Measurements from ENCODE around the gene LCOR.

Gene LCOR

DNA sequence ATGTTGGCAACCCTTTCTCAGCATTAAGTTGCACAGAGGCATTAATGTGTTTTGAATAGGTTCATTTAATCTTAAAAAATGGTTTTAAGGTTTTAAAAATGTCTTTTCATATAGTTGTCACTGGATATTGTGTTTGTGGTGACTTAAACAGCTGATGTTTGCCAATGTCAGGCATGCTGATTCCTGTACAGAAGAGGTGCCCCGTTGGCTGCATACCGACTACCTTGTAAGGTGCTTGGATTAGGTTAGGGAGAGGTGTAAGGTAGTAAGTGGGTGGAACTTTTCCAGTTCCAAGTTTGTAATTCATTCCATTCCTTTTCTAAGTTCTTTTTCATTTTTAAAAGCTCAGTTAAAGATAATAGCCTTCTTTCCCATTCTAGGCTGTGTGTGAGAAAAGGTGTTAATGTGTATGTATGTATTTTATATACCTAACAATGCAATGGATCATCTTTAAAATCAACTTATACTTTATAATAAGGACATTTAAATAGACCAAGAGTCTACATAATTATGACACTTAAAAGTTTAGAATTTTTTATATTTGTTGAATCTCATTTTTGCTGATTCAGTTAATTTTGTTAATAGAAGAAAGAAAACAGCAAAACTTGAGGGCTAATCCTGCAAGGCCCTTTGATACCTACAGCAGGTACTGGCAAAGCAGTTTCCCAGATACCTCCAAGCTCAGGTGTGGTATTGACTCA is 155.2 kb downstream of the LCOR start:
- Histone ChIP-seq H3K27ac (ENCODE audit: low read length) (no peak overlapping the region), H3K36me3 (ENCODE audit: control insufficient read depth in 2 of 2, insufficient read depth in 2 of 2, low read length in 2 of 2) (peaks cover 0 to 2% of the 10 kb centered on the region in 2 donors), H3K9me3 (ENCODE audit: control insufficient read depth in 2 of 2, low read length in 2 of 2) (no peaks in the 10 kb centered on the region), H3K4me1 (ENCODE audit: control insufficient read depth, insufficient read depth, low read length) (peaks cover 19% of the 10 kb centered on the region), H3K4me3 (ENCODE audit: low read length in 2 of 2) (no peak overlapping the region), H3K27me3 (ENCODE audit: control insufficient read depth in 1 of 2, insufficient read depth in 2 of 2, low read length in 2 of 2) (no peaks in the 10 kb centered on the region), H3K9ac (ENCODE audit: low read length in 2 of 2) (no peak overlapping the region)

DNA sequence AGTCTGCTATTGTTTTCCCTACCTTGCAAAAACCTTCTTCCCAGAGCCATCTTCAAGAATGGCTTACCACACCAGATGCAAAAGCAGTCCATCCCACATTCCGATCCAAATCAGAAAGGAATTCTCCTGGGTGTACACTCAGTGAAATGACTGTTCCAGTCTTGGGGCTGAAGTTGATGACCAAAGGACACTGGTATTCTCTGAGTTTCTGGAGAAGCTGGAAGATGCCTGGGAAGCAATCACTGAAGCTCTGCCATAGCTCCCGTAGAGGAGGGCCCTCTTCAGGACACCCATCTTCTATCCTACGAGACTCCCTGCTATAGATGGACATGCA is 155.7 kb downstream of the LCOR start:
- H3K9ac ChIP-seq (ENCODE audit: low read length in 2 of 2) = no peak overlapping the region
- H3K4me1 ChIP-seq (ENCODE audit: control insufficient read depth, insufficient read depth, low read length) = peaks cover 19% of the 10 kb centered on the region
- H3K36me3 ChIP-seq (ENCODE audit: control insufficient read depth in 2 of 2, insufficient read depth in 2 of 2, low read length in 2 of 2) = peaks cover 0 to 2% of the 10 kb centered on the region in 2 donors
- H3K27me3 ChIP-seq (ENCODE audit: control insufficient read depth in 1 of 2, insufficient read depth in 2 of 2, low read length in 2 of 2) = no peaks in the 10 kb centered on the region
- no peaks in the 10 kb centered on the region for H3K9me3 ChIP-seq (ENCODE audit: control insufficient read depth in 2 of 2, low read length in 2 of 2)
- H3K4me3 ChIP-seq (ENCODE audit: low read length in 2 of 2) = no peak overlapping the region
- no peak overlapping the region for H3K27ac ChIP-seq (ENCODE audit: low read length)

DNA sequence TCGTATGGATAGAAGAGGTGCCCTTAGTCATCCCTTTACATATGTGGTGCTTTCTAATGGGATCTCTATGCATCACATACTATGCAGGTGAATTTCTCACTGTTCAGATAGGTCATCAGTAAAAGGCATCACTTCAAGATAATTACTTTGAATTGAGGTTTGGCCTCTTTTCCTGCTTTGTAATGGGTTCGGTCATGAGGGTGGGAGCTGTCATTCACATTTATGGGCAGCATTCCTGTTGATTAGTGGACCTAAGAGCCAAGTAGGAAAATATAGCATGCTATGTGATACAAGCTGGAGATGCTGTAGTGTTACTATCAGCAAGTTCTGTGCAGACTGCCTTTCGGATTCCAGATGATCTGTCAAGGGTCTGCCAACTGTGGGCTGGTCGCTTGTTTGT is 156.3 kb downstream of the LCOR start:
- peak overlapping the region; percentile 50 for H3K27ac ChIP-seq (ENCODE audit: low read length)
- no peaks in the 10 kb centered on the region for H3K27me3 ChIP-seq (ENCODE audit: control insufficient read depth in 1 of 2, insufficient read depth in 2 of 2, low read length in 2 of 2)
- peaks cover 0 to 2% of the 10 kb centered on the region in 2 donors for H3K36me3 ChIP-seq (ENCODE audit: control insufficient read depth in 2 of 2, insufficient read depth in 2 of 2, low read length in 2 of 2)
- no peaks in the 10 kb centered on the region for H3K9me3 ChIP-seq (ENCODE audit: control insufficient read depth in 2 of 2, low read length in 2 of 2)
- H3K4me3 ChIP-seq (ENCODE audit: low read length in 2 of 2) = no peak overlapping the region
- H3K9ac ChIP-seq (ENCODE audit: low read length in 2 of 2) = no peak overlapping the region
- peaks cover 19% of the 10 kb centered on the region for H3K4me1 ChIP-seq (ENCODE audit: control insufficient read depth, insufficient read depth, low read length)

DNA sequence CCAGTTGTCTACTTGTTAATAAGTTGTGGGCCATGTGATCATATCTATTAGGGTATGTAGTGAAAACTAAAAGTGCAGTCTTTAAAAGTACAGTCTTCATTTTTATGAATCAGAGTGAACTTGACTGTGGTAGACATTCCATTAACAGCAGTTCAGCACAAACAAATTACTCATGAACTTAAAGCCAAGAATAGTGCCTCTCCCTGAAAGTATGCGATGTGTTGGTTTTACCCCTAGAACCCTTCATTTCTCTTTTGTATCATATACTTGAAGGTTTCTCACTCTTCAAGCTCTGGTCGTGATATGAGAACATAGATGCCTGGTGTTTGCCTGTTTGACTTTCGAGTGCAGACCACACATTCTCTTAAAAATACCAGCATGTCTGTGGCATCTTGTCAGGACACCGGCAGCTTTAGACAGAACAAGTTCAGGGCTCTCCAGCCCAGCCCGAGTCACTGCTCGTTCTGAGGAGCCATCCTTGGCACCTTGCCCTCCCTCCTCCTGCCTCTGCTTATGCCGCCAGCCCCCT is 159.3 kb downstream of the LCOR start:
- Histone ChIP-seq H3K9ac (ENCODE audit: low read length in 2 of 2) (no peak overlapping the region), H3K27ac (ENCODE audit: low read length) (no peak overlapping the region), H3K4me3 (ENCODE audit: low read length in 2 of 2) (no peak overlapping the region), H3K27me3 (ENCODE audit: control insufficient read depth in 1 of 2, insufficient read depth in 2 of 2, low read length in 2 of 2) (no peaks in the 10 kb centered on the region), H3K4me1 (ENCODE audit: control insufficient read depth, insufficient read depth, low read length) (peaks cover 25% of the 10 kb centered on the region), H3K9me3 (ENCODE audit: control insufficient read depth in 2 of 2, low read length in 2 of 2) (no peaks in the 10 kb centered on the region), H3K36me3 (ENCODE audit: control insufficient read depth in 2 of 2, insufficient read depth in 2 of 2, low read length in 2 of 2) (no peaks in the 10 kb centered on the region)

GRCh38 chr10:96992721-96993120 is 160.6 kb downstream of the LCOR start:
- Histone ChIP-seq H3K27ac (ENCODE audit: low read length) (no peak overlapping the region), H3K9me3 (ENCODE audit: control insufficient read depth in 2 of 2, low read length in 2 of 2) (no peaks in the 10 kb centered on the region), H3K27me3 (ENCODE audit: control insufficient read depth in 1 of 2, insufficient read depth in 2 of 2, low read length in 2 of 2) (no peaks in the 10 kb centered on the region), H3K9ac (ENCODE audit: low read length in 2 of 2) (no peak overlapping the region), H3K4me3 (ENCODE audit: low read length in 2 of 2) (no peak overlapping the region), H3K36me3 (ENCODE audit: control insufficient read depth in 2 of 2, insufficient read depth in 2 of 2, low read length in 2 of 2) (no peaks in the 10 kb centered on the region), H3K4me1 (ENCODE audit: control insufficient read depth, insufficient read depth, low read length) (peaks cover 29% of the 10 kb centered on the region)

DNA sequence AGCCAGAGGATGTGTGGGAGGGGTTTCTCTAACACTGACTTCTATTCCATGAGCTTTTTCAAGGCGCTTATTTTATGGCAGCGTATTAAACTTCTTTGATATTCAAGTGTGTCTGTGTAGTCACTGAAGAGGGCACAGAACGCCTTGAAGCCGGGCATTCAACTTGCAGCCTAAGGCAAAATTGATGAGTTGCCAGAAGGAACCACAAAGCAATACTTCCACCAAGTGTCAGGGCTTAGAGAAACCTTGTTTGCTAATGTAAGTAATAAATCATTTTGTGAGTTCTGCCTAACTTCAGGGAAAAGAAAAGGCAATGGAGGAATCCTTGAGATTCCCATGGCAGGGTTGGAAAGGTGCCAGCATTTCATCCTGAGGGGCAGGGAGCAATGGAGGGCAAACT is 163.8 kb downstream of the LCOR start:
- Histone ChIP-seq H3K27ac (ENCODE audit: low read length) (no peak overlapping the region), H3K27me3 (ENCODE audit: control insufficient read depth in 1 of 2, insufficient read depth in 2 of 2, low read length in 2 of 2) (no peaks in the 10 kb centered on the region)

DNA sequence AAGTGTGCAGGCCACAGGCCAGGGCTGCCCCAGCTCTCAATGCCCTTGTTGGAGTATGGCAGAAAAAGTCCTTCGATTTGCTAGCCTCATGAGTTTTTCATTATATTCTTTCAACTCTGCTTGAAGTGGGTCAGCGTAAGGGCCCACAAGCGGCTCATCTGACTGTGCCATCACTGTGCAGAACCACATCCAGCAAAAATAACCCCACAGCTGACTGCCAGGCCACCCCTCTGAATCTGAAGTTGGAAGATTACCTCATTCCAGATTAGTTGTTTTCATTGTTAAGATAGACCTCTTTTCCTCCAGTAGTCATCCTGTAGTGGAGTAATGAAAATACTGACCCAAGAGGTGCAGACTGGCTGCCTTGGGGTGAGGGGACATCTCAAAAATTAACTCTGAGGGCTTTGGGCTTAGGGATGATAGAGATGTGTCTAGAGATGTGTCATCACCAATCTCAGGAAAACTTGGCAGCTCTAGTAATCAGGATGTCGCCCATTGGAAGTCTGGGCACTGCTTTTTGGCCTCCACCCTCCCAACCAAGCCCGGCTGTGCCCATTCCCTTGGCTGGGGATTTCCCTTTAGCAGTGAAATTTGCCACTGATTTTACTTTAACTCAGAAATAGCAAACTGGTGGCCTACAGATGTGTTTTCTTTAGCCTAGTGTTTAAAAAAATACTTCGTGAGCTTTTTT is 164.3 kb downstream of the LCOR start:
- Histone ChIP-seq H3K36me3 (ENCODE audit: control insufficient read depth in 2 of 2, insufficient read depth in 2 of 2, low read length in 2 of 2) (no peaks in the 10 kb centered on the region), H3K9me3 (ENCODE audit: control insufficient read depth in 2 of 2, low read length in 2 of 2) (no peaks in the 10 kb centered on the region), H3K4me1 (ENCODE audit: control insufficient read depth, insufficient read depth, low read length) (peaks cover 14% of the 10 kb centered on the region), H3K9ac (ENCODE audit: low read length in 2 of 2) (no peak overlapping the region), H3K4me3 (ENCODE audit: low read length in 2 of 2) (no peak overlapping the region), H3K27me3 (ENCODE audit: control insufficient read depth in 1 of 2, insufficient read depth in 2 of 2, low read length in 2 of 2) (no peaks in the 10 kb centered on the region), H3K27ac (ENCODE audit: low read length) (no peak overlapping the region)

More for the DNA sequence above, 163.8 kb downstream of the LCOR start:
- Histone ChIP-seq H3K9ac (ENCODE audit: low read length in 2 of 2) (no peak overlapping the region), H3K4me3 (ENCODE audit: low read length in 2 of 2) (no peak overlapping the region), H3K36me3 (ENCODE audit: control insufficient read depth in 2 of 2, insufficient read depth in 2 of 2, low read length in 2 of 2) (no peaks in the 10 kb centered on the region), H3K4me1 (ENCODE audit: control insufficient read depth, insufficient read depth, low read length) (peaks cover 15% of the 10 kb centered on the region), H3K9me3 (ENCODE audit: control insufficient read depth in 2 of 2, low read length in 2 of 2) (no peaks in the 10 kb centered on the region)

DNA sequence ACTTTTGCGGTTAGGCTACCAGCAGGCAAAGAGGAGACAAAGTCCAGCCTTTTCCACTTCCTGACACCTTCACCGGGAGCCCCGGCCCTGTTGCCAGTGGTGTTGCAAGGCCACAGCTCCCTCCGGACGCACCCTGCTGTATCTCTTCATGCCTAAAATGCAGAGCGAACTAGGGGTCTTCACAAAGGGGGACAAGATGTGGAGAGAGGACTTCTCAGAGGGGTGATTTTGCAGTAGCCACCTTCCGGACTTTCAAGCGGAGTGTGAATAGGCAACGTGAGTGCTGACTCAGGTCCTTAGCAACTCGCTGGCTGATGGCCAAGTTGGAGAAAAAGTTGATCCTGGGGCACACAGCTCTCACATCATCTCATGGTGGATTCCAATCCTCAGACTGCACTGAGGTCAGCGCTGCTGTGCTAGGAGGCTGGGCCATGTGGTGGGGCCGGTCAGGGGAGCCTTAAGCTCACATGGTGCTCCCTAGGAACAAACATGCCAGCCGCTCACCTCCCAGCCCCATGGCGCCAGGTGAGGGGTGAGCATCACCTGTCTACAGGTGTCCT is 166.3 kb downstream of the LCOR start:
- H3K9ac ChIP-seq (ENCODE audit: low read length in 2 of 2) = no peak overlapping the region
- peaks cover 14% of the 10 kb centered on the region for H3K4me1 ChIP-seq (ENCODE audit: control insufficient read depth, insufficient read depth, low read length)
- H3K9me3 ChIP-seq (ENCODE audit: control insufficient read depth in 2 of 2, low read length in 2 of 2) = no peaks in the 10 kb centered on the region
- no peaks in the 10 kb centered on the region for H3K36me3 ChIP-seq (ENCODE audit: control insufficient read depth in 2 of 2, insufficient read depth in 2 of 2, low read length in 2 of 2)
- H3K27me3 ChIP-seq (ENCODE audit: control insufficient read depth in 1 of 2, insufficient read depth in 2 of 2, low read length in 2 of 2) = no peaks in the 10 kb centered on the region
- H3K4me3 ChIP-seq (ENCODE audit: low read length in 2 of 2) = no peak overlapping the region
- no peak overlapping the region for H3K27ac ChIP-seq (ENCODE audit: low read length)

DNA sequence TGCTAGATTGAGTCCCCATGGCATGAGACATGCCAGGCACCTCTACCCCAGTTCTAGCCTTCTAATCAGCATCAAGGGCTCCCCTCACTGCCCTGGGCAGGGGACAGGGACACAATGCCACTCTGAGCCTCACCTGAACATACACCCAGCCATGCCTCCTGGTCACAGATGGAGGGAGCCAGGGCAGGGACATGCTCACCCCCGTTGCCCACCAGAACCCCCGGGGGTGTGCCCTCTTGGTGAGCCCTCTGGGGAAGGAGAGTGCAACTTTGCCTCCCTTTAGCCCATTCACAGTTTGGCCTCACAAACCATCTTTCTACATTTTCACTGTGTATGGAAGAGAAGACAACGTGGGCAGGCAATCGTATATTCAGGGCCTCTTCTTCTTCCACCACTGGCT is 167.2 kb downstream of the LCOR start:
- Histone ChIP-seq H3K4me3 (ENCODE audit: low read length in 2 of 2) (no peak overlapping the region), H3K4me1 (ENCODE audit: control insufficient read depth, insufficient read depth, low read length) (peaks cover 14% of the 10 kb centered on the region), H3K9ac (ENCODE audit: low read length in 2 of 2) (no peak overlapping the region), H3K27me3 (ENCODE audit: control insufficient read depth in 1 of 2, insufficient read depth in 2 of 2, low read length in 2 of 2) (no peaks in the 10 kb centered on the region), H3K36me3 (ENCODE audit: control insufficient read depth in 2 of 2, insufficient read depth in 2 of 2, low read length in 2 of 2) (no peaks in the 10 kb centered on the region), H3K9me3 (ENCODE audit: control insufficient read depth in 2 of 2, low read length in 2 of 2) (no peaks in the 10 kb centered on the region), H3K27ac (ENCODE audit: low read length) (no peak overlapping the region)

DNA sequence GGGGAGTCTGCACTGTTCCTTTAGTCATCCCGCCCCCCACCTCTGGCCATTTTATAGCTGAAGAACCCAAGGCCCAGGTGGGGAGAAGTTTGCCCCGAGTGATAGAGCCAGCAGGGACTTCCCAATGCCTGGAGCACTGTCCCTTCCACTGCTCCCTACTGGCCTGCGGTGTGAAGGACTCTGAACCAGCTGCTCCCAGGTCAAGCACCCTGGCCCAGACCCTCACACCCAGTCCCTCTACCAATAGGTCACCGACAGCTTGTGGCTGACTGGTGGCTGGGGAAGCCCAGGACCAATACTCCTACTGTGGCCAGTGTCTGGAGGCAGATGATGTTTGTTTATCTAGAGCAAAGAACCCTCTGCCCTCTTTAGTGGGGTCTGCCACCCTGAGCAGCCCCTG is 167.9 kb downstream of the LCOR start:
- Histone ChIP-seq H3K9ac (ENCODE audit: low read length in 2 of 2) (no peak overlapping the region), H3K4me3 (ENCODE audit: low read length in 2 of 2) (no peak overlapping the region), H3K27me3 (ENCODE audit: control insufficient read depth in 1 of 2, insufficient read depth in 2 of 2, low read length in 2 of 2) (no peaks in the 10 kb centered on the region), H3K27ac (ENCODE audit: low read length) (no peak overlapping the region), H3K9me3 (ENCODE audit: control insufficient read depth in 2 of 2, low read length in 2 of 2) (no peaks in the 10 kb centered on the region), H3K4me1 (ENCODE audit: control insufficient read depth, insufficient read depth, low read length) (peaks cover 14% of the 10 kb centered on the region), H3K36me3 (ENCODE audit: control insufficient read depth in 2 of 2, insufficient read depth in 2 of 2, low read length in 2 of 2) (no peaks in the 10 kb centered on the region)

Measured in stomach smooth muscle (tissue), 2 donors.